A673 (cell line): Measurements from ENCODE around the gene STAT6. TPM values are rescaled to one million over a fixed set of nuclear protein-coding genes. Genes with fewer than 3 reads are reported as not detected.

Experiments used
- BruUV-seq: library from RNA; stranded (reverse); fragments of 400-500 nt; replicated peaks from 2 replicates; lab custom pipeline; 2021; lab: Mats Ljungman, UMichigan
- CTCF ChIA-PET: fragments of 300-600 bp; sonication (Branson Sonifier 250); formaldehyde crosslinking; loops from one replicate; lab custom pipeline; 2022; ENCODE audit warnings: antibody characterized with exemption; lab: Charles Lee
- POLR2A ChIA-PET: fragments of 300-600 bp; sonication (Branson Sonifier 250); formaldehyde crosslinking; loops from one replicate; lab custom pipeline; 2022; ENCODE audit warnings: antibody characterized with exemption; ENCODE audit not compliant: low non-redundant PET; lab: Charles Lee
- DNase-seq: peaks from one replicate; pipeline ENCODE4 v3.0.0-alpha.2; 2015; ENCODE audit warnings: low spot score
- H3K27ac ChIP-seq: fragments of 200-600 bp; sonication (generic); 2 replicates; pipeline ENCODE4 v1.5.1; 2016; ENCODE audit warnings: mixed run types, low read depth, mild to moderate bottlenecking, mixed read lengths, antibody characterized with exemption, low read length; ENCODE audit not compliant: poor library complexity, severe bottlenecking
- H3K27me3 ChIP-seq: fragments of 200-600 bp; sonication (generic); replicated peaks from 2 replicates; pipeline ENCODE4 v1.6.1; 2017; ENCODE audit warnings: mixed run types, low read depth, mild to moderate bottlenecking, mixed read lengths, antibody characterized with exemption, low read length; ENCODE audit not compliant: insufficient read depth, poor library complexity
- H3K36me3 ChIP-seq: fragments of 200-600 bp; sonication (generic); 2 replicates; pipeline ENCODE4 v1.6.1; 2016; ENCODE audit warnings: mixed run types, mild to moderate bottlenecking, mixed read lengths, antibody characterized with exemption, low read length; ENCODE audit not compliant: insufficient read depth, poor library complexity, severe bottlenecking
- H3K4me1 ChIP-seq: fragments of 200-600 bp; sonication (generic); 2 replicates; pipeline ENCODE4 v1.6.1; 2017; ENCODE audit warnings: mixed run types, mild to moderate bottlenecking, mixed read lengths, antibody characterized with exemption, low read length; ENCODE audit not compliant: insufficient read depth, poor library complexity, severe bottlenecking
- H3K4me3 ChIP-seq: fragments of 200-600 bp; sonication (generic); 2 replicates; pipeline ENCODE4 v1.5.1; 2016; ENCODE audit warnings: low read depth, mixed run types, mild to moderate bottlenecking, mixed read lengths, low read length; ENCODE audit not compliant: poor library complexity, severe bottlenecking
- H3K9me3 ChIP-seq: fragments of 200-600 bp; sonication (generic); 2 replicates; pipeline ENCODE4 v1.6.1; 2016; ENCODE audit warnings: mixed run types, low read depth, mild to moderate bottlenecking, mixed read lengths, antibody characterized with exemption, low read length; ENCODE audit not compliant: poor library complexity, severe bottlenecking
- EZH2 ChIP-seq: fragments of 200-600 bp; sonication (generic); IDR thresholded peaks from 2 replicates; pipeline ENCODE4 v1.6.1; 2017; ENCODE audit warnings: borderline replicate concordance, low read depth, mild to moderate bottlenecking, mixed read lengths, antibody characterized with exemption, low read length; ENCODE audit not compliant: poor library complexity, severe bottlenecking
- intact Hi-C: fragments of 100-400 bp; cut with micrococcal nuclease; formaldehyde crosslinking; loops from one replicate; pipeline ENCODE4 v1.10.0; 2022; ENCODE audit not compliant: unreplicated experiment
- total RNA-seq: library from RNA; stranded (reverse); gene quantifications from 2 replicates; pipeline ENCODE4 v1.2.3, GENCODE V29; 2021
- TF ChIP-seq, protein P1 (sequence below): fragments of 300-800, 200-600 bp; sonication (generic); conservative IDR thresholded peaks from 2 replicates; pipeline ENCODE4 v1.5.1; 2017; ENCODE audit warnings: low read depth, mild to moderate bottlenecking, antibody characterized with exemption, low read length, moderate library complexity, mixed read lengths

Gene STAT6
- total RNA-seq, 1 experiment from 2014 or later: 111 TPM

DNA sequence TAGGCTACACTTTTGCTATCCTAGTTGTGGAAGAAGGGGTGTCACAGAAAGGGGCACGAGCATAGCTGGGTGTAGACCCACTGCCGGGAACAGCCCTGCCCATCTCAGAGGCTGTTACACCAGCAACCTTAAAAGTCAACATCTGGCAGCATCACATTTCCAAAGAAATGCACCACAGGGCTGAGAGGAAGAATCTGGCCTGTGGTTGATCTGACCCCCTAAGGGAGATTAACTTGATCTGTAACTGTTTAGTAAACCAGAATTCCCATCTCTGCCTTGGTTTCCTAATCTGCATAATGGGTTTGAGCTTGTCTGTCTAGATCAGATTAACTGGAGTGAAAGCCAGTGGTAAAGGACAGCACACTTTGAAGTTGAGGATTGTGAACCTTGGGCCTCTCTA is 34.9 kb upstream of the STAT6 start:
- Histone ChIP-seq H3K9me3 (no peaks in the 10 kb centered on the region), H3K4me3 (no peak overlapping the region), H3K36me3 (peaks cover 17% of the 10 kb centered on the region), H3K4me1 (no peaks in the 10 kb centered on the region), H3K27ac (no peak overlapping the region), H3K27me3 (no peaks in the 10 kb centered on the region)
- ChIA-PET POLR2A (no interaction called here), CTCF (interaction anchor here (1.1 kb wide), 1 partner anchor 22 kb away, joined by 3 read pairs; no protein-coding TSS in a partner anchor)
- TF ChIP-seq EZH2: no peak
- TF ChIP-seq, protein P1, sequence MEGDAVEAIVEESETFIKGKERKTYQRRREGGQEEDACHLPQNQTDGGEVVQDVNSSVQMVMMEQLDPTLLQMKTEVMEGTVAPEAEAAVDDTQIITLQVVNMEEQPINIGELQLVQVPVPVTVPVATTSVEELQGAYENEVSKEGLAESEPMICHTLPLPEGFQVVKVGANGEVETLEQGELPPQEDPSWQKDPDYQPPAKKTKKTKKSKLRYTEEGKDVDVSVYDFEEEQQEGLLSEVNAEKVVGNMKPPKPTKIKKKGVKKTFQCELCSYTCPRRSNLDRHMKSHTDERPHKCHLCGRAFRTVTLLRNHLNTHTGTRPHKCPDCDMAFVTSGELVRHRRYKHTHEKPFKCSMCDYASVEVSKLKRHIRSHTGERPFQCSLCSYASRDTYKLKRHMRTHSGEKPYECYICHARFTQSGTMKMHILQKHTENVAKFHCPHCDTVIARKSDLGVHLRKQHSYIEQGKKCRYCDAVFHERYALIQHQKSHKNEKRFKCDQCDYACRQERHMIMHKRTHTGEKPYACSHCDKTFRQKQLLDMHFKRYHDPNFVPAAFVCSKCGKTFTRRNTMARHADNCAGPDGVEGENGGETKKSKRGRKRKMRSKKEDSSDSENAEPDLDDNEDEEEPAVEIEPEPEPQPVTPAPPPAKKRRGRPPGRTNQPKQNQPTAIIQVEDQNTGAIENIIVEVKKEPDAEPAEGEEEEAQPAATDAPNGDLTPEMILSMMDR: no peak
- BruUV-seq: no TSS peak
- DNase-seq: no peak
- intact Hi-C loops: no loop called here

DNA sequence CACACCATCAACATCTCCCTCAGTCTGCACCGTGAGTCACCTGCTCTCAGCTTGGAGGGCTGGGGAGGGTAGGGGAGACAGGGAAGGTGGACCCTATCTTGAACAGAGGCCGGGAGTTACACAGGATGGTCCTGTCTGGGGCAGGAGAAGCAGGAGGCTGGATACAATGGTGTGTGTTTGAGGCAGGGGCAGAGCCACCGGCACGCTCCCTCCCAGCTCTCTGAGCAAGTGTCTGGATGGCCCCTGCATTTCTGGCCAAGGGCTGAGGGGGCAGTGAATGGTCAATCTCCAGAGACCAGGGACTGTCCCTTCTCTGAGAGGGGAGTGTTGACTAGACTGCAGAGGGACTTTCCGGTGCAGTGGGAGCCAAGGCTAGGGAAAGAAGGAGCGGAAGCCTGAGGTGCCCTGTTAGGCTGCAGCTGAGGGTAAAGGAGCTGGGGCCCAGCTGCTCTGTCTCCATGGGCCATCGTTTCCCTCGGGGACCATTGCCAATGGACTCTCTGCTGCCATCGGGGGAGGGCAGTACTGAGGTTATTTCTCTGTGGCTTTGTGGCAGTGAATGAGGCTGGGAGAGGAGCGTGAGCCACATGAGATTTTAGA is 34.4 kb upstream of the STAT6 start:
- Histone ChIP-seq H3K4me1 (no peaks in the 10 kb centered on the region), H3K27me3 (no peaks in the 10 kb centered on the region), H3K9me3 (no peaks in the 10 kb centered on the region), H3K27ac (no peak overlapping the region), H3K4me3 (no peak overlapping the region), H3K36me3 (peaks cover 17% of the 10 kb centered on the region)
- DNase-seq: no peak
- ChIA-PET CTCF (interaction anchor here (1.1 kb wide), 1 partner anchor 21 kb away, joined by 3 read pairs; no protein-coding TSS in a partner anchor), POLR2A (no interaction called here)
- BruUV-seq: no TSS peak
- intact Hi-C loops: no loop called here
- TF ChIP-seq, protein P1: no peak
- no peak for TF ChIP-seq EZH2

DNA sequence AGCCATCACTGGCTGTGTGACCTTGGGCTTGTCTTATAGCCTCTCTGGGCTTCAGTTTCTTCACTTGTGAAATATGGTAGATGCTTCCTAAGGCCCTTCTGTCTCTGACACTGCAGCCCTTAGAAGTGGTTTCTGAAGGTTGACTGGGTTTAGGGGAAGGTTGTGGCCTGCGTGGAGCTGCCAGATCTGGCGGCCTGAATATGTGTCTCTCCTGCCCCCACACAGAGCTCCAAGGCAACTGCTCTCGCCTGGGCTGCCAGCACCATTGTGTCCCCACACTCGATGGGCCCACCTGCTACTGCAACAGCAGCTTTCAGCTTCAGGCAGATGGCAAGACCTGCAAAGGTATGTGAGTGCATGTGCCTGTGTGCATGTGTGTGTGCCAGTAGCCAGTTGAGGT is 32.3 kb upstream of the STAT6 start:
- POLR2A ChIA-PET: no interaction called here
- no peak for DNase-seq
- H3K4me3 ChIP-seq: no peak overlapping the region
- no peak overlapping the region for H3K27ac ChIP-seq
- CTCF ChIA-PET: no interaction called here
- no peaks in the 10 kb centered on the region for H3K9me3 ChIP-seq
- TF ChIP-seq EZH2: no peak
- TF ChIP-seq, protein P1: no peak
- peaks cover 22% of the 10 kb centered on the region for H3K36me3 ChIP-seq
- H3K27me3 ChIP-seq: no peaks in the 10 kb centered on the region
- no TSS peak for BruUV-seq
- no peaks in the 10 kb centered on the region for H3K4me1 ChIP-seq
- intact Hi-C loops: no loop called here
